ENCODE measurements around the gene IL11.

The IL11 gene

GRCh38 chr19:55322204-55322885 is 47.9 kb downstream of the IL11 start:
- Mint-ChIP-seq H3K27me3 (ENCODE audit: low read depth) (peaks cover 7% of the 10 kb centered on the region), H3K36me3 (ENCODE audit: low read depth) (no peaks in the 10 kb centered on the region)

GRCh38 chr19:55321466-55322137 is 48.7 kb downstream of the IL11 start:
- peaks cover 10% of the 10 kb centered on the region for H3K4me1 Mint-ChIP-seq (ENCODE audit: low read depth)
- no peaks in the 10 kb centered on the region for H3K9me3 Mint-ChIP-seq
- H3K36me3 Mint-ChIP-seq (ENCODE audit: low read depth): no peaks in the 10 kb centered on the region
- DNase-seq (ENCODE audit: low spot score): no peak
- H3K27ac Mint-ChIP-seq: no peak overlapping the region
- H3K27me3 Mint-ChIP-seq (ENCODE audit: low read depth): peaks cover 7% of the 10 kb centered on the region
- H3K4me3 Mint-ChIP-seq: no peak overlapping the region

More at GRCh38 chr19:55322204-55322885, 47.9 kb downstream of the IL11 start:
- H3K9me3 Mint-ChIP-seq: no peaks in the 10 kb centered on the region
- no peak overlapping the region for H3K4me3 Mint-ChIP-seq
- H3K4me1 Mint-ChIP-seq (ENCODE audit: low read depth): peaks cover 10% of the 10 kb centered on the region
- no peak for DNase-seq (ENCODE audit: low spot score)
- no peak overlapping the region for H3K27ac Mint-ChIP-seq

- H3K27ac Mint-ChIP-seq: no peak overlapping the region
- peaks cover 7% of the 10 kb centered on the region for H3K27me3 Mint-ChIP-seq (ENCODE audit: low read depth)
- H3K9me3 Mint-ChIP-seq: no peaks in the 10 kb centered on the region
- no peak overlapping the region for H3K4me3 Mint-ChIP-seq
- H3K36me3 Mint-ChIP-seq (ENCODE audit: low read depth): no peaks in the 10 kb centered on the region
- no peak for DNase-seq (ENCODE audit: low spot score)
- peaks cover 10% of the 10 kb centered on the region for H3K4me1 Mint-ChIP-seq (ENCODE audit: low read depth)
Measured at GRCh38 chr19:55320844-55321419, 49.3 kb downstream of the IL11 start.

GRCh38 chr19:55319785-55320184 is 50.5 kb downstream of the IL11 start:
- H3K4me1 Mint-ChIP-seq (ENCODE audit: low read depth): peaks cover 6% of the 10 kb centered on the region
- H3K27me3 Mint-ChIP-seq (ENCODE audit: low read depth): peaks cover 7% of the 10 kb centered on the region
- H3K9me3 Mint-ChIP-seq: no peaks in the 10 kb centered on the region
- no peak for DNase-seq (ENCODE audit: low spot score)
- no peak overlapping the region for H3K27ac Mint-ChIP-seq
- no peaks in the 10 kb centered on the region for H3K36me3 Mint-ChIP-seq (ENCODE audit: low read depth)
- no peak overlapping the region for H3K4me3 Mint-ChIP-seq

GRCh38 chr19:55316646-55317045 is 53.6 kb downstream of the IL11 start:
- Mint-ChIP-seq H3K27ac (no peak overlapping the region), H3K9me3 (no peaks in the 10 kb centered on the region), H3K4me1 (ENCODE audit: low read depth) (peaks cover 3% of the 10 kb centered on the region), H3K36me3 (ENCODE audit: low read depth) (no peaks in the 10 kb centered on the region), H3K4me3 (no peak overlapping the region), H3K27me3 (ENCODE audit: low read depth) (no peaks in the 10 kb centered on the region)
- no peak for DNase-seq (ENCODE audit: low spot score)

GRCh38 chr19:55315956-55316525 is 54.2 kb downstream of the IL11 start:
- Mint-ChIP-seq H3K4me3 (no peak overlapping the region), H3K9me3 (no peaks in the 10 kb centered on the region), H3K4me1 (ENCODE audit: low read depth) (peaks cover under 1% of the 10 kb centered on the region), H3K27ac (no peak overlapping the region), H3K27me3 (ENCODE audit: low read depth) (no peaks in the 10 kb centered on the region), H3K36me3 (ENCODE audit: low read depth) (no peaks in the 10 kb centered on the region)
- no peak for DNase-seq (ENCODE audit: low spot score)

GRCh38 chr19:55314396-55314795 is 55.9 kb downstream of the IL11 start:
- H3K27me3 Mint-ChIP-seq (ENCODE audit: low read depth): no peaks in the 10 kb centered on the region
- H3K4me3 Mint-ChIP-seq: no peak overlapping the region
- no peak overlapping the region for H3K27ac Mint-ChIP-seq

More at GRCh38 chr19:55314396-55314795, 55.9 kb downstream of the IL11 start:
- no peaks in the 10 kb centered on the region for H3K9me3 Mint-ChIP-seq
- DNase-seq (ENCODE audit: low spot score): no peak
- no peaks in the 10 kb centered on the region for H3K4me1 Mint-ChIP-seq (ENCODE audit: low read depth)
- no peaks in the 10 kb centered on the region for H3K36me3 Mint-ChIP-seq (ENCODE audit: low read depth)
